ENCODE measurements around the gene SLC25A24. TPM values are rescaled to one million over a fixed set of nuclear protein-coding genes. Genes with fewer than 3 reads are reported as not detected.

Gene SLC25A24
- total RNA-seq, 2 donors from 2014 or later = 55.5 to 94.6 TPM

DNA sequence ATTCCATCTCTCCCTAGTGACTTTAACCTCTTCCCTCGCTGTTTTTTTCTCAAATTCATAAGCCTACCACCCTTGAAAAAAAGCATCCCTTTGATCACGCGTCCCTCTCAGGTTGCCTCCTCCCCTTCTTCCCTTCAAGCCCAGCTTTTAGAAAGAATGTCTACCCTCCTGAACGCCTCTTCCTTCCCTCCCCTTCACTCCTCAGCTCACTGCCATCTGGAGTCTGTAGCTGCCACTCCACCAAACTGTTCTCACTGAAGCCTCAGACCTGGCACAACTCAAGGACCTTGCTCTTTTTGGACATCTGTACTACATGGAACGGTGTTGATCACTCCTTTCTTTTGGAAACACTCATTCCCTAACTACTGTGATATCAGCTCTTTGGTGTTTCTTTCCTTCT is 80.6 kb downstream of the SLC25A24 start:
- no peaks in the 10 kb centered on the region for H3K4me1 ChIP-seq
- DNase-seq = no peak
- no peaks in the 10 kb centered on the region for H3K27me3 ChIP-seq
- no peaks in the 10 kb centered on the region for H3K9me3 ChIP-seq
- no peak overlapping the region for H3K4me3 ChIP-seq
- TF ChIP-seq, protein P1, sequence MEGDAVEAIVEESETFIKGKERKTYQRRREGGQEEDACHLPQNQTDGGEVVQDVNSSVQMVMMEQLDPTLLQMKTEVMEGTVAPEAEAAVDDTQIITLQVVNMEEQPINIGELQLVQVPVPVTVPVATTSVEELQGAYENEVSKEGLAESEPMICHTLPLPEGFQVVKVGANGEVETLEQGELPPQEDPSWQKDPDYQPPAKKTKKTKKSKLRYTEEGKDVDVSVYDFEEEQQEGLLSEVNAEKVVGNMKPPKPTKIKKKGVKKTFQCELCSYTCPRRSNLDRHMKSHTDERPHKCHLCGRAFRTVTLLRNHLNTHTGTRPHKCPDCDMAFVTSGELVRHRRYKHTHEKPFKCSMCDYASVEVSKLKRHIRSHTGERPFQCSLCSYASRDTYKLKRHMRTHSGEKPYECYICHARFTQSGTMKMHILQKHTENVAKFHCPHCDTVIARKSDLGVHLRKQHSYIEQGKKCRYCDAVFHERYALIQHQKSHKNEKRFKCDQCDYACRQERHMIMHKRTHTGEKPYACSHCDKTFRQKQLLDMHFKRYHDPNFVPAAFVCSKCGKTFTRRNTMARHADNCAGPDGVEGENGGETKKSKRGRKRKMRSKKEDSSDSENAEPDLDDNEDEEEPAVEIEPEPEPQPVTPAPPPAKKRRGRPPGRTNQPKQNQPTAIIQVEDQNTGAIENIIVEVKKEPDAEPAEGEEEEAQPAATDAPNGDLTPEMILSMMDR (IDR thresholded peaks at IDR 0.05) = no peak
- no peak overlapping the region for H3K9ac ChIP-seq (ENCODE audit: low read depth in 2 of 2, low read length in 2 of 2)
- H3K36me3 ChIP-seq = no peaks in the 10 kb centered on the region
- no peak overlapping the region for H3K27ac ChIP-seq
- intact Hi-C loops (cut with DNase I) = no loop called here

GRCh38 chr1:108117945-108118902 is 81.9 kb downstream of the SLC25A24 start:
- H3K36me3 ChIP-seq = no peaks in the 10 kb centered on the region
- H3K4me3 ChIP-seq = no peak overlapping the region
- TF ChIP-seq, protein P1 (IDR thresholded peaks at IDR 0.05) = no peak
- no peak overlapping the region for H3K27ac ChIP-seq
- intact Hi-C loops (cut with DNase I) = no loop called here
- no peak overlapping the region for H3K9ac ChIP-seq (ENCODE audit: low read depth in 2 of 2, low read length in 2 of 2)
- H3K27me3 ChIP-seq = no peaks in the 10 kb centered on the region
- H3K9me3 ChIP-seq = no peaks in the 10 kb centered on the region
- no peak for DNase-seq
- H3K4me1 ChIP-seq = no peaks in the 10 kb centered on the region

- H3K27ac ChIP-seq = no peak overlapping the region
- no peaks in the 10 kb centered on the region for H3K27me3 ChIP-seq
- no peak overlapping the region for H3K4me3 ChIP-seq
- TF ChIP-seq, protein P1 (IDR thresholded peaks at IDR 0.05) = no peak
- no peak for DNase-seq
- intact Hi-C loops (cut with DNase I) = no loop called here
- no peak overlapping the region for H3K9ac ChIP-seq (ENCODE audit: low read depth in 2 of 2, low read length in 2 of 2)
- no peaks in the 10 kb centered on the region for H3K4me1 ChIP-seq
- no peaks in the 10 kb centered on the region for H3K36me3 ChIP-seq
- no peaks in the 10 kb centered on the region for H3K9me3 ChIP-seq
These were observed 82.9 kb downstream of the SLC25A24 start for GRCh38 chr1:108117237-108117636.

DNA sequence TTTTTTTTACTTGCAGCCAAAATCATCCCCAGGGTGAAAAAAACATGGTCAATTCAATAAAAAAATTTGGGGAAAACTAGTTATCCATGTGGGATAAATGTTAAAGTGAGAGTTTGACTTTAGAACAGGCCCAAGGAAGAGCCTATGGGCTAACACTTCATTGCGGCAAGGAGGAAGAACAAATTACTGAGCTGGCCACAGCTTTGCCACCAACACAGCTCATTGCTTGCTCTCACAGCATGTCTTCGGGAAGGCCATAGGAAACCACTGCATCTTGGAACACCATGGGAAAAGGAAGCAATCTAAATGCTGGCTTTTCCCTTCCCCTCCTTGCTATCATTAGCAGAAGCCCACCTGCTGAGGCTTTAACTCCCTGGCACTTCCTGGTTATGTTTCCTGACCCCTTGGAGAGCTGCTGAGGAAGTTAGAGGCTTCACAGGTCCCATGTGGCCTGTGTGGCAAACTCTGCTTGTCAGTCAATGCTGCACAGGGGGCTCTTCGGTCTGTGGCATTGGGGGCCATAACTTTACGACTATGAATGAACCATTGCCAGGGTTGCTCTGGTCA is 86.0 kb downstream of the SLC25A24 start:
- DNase-seq = no peak
- Histone ChIP-seq H3K4me3 (no peak overlapping the region), H3K9ac (ENCODE audit: low read depth in 2 of 2, low read length in 2 of 2) (no peak overlapping the region), H3K27ac (no peak overlapping the region), H3K36me3 (no peaks in the 10 kb centered on the region), H3K4me1 (no peaks in the 10 kb centered on the region), H3K9me3 (no peaks in the 10 kb centered on the region), H3K27me3 (no peaks in the 10 kb centered on the region)
- intact Hi-C loops (cut with DNase I) = no loop called here
- TF ChIP-seq, protein P1 (IDR thresholded peaks at IDR 0.05) = no peak

GRCh38 chr1:108113496-108113895 is 86.6 kb downstream of the SLC25A24 start:
- no peak overlapping the region for H3K9ac ChIP-seq (ENCODE audit: low read depth in 2 of 2, low read length in 2 of 2)
- intact Hi-C loops (cut with DNase I) = no loop called here
- H3K4me3 ChIP-seq = no peak overlapping the region
- no peaks in the 10 kb centered on the region for H3K27me3 ChIP-seq
- no peak for DNase-seq
- TF ChIP-seq, protein P1 (IDR thresholded peaks at IDR 0.05) = no peak
- H3K9me3 ChIP-seq = no peaks in the 10 kb centered on the region
- no peaks in the 10 kb centered on the region for H3K36me3 ChIP-seq
- H3K4me1 ChIP-seq = no peaks in the 10 kb centered on the region
- no peak overlapping the region for H3K27ac ChIP-seq
